ENCODE data around the gene RABGAP1L. TPM values are rescaled to one million over a fixed set of nuclear protein-coding genes. Genes with fewer than 3 reads are reported as not detected.
"Not testable (repeated sequence)": the region's sequence is repeated elsewhere in the genome, so short reads cannot be mapped to it uniquely, and the experiment has no call there.

Gene RABGAP1L
- total RNA-seq, 4 donors from 2014 or later, result 70.5 to 100 (median 92.6) TPM

- H3K4me1 ChIP-seq, result no peaks in the 10 kb centered on the region
- H3K4me3 ChIP-seq (replicated peaks in 1 of 3), result no peak overlapping the region
- no peaks in the 10 kb centered on the region for H3K9me3 ChIP-seq
- no peak for DNase-seq
- H3K36me3 ChIP-seq, result no peaks in the 10 kb centered on the region
- intact Hi-C loops (cut with DNase I), result no loop called here
- no peak overlapping the region for H3K27ac ChIP-seq
- TF ChIP-seq, protein P1, sequence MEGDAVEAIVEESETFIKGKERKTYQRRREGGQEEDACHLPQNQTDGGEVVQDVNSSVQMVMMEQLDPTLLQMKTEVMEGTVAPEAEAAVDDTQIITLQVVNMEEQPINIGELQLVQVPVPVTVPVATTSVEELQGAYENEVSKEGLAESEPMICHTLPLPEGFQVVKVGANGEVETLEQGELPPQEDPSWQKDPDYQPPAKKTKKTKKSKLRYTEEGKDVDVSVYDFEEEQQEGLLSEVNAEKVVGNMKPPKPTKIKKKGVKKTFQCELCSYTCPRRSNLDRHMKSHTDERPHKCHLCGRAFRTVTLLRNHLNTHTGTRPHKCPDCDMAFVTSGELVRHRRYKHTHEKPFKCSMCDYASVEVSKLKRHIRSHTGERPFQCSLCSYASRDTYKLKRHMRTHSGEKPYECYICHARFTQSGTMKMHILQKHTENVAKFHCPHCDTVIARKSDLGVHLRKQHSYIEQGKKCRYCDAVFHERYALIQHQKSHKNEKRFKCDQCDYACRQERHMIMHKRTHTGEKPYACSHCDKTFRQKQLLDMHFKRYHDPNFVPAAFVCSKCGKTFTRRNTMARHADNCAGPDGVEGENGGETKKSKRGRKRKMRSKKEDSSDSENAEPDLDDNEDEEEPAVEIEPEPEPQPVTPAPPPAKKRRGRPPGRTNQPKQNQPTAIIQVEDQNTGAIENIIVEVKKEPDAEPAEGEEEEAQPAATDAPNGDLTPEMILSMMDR (IDR thresholded peaks at IDR 0.05), result no peak
- TF ChIP-seq POLR2A (IDR thresholded peaks at IDR 0.05), result no peak
- no peaks in the 10 kb centered on the region for H3K27me3 ChIP-seq
Measured at GRCh38 chr1:174812016-174812415, 652.7 kb downstream of the RABGAP1L start.

- Histone ChIP-seq H3K27ac (no peak overlapping the region), H3K4me1 (no peaks in the 10 kb centered on the region), H3K27me3 (no peaks in the 10 kb centered on the region), H3K36me3 (no peaks in the 10 kb centered on the region), H3K4me3 (replicated peaks in 1 of 3) (no peak overlapping the region), H3K9me3 (no peaks in the 10 kb centered on the region)
- DNase-seq, result no peak
- intact Hi-C loops (cut with DNase I), result no loop called here
- TF ChIP-seq, protein P1 (IDR thresholded peaks at IDR 0.05), result no peak
- no peak for TF ChIP-seq POLR2A (IDR thresholded peaks at IDR 0.05)
Measured at GRCh38 chr1:174812656-174813055, 653.3 kb downstream of the RABGAP1L start.

GRCh38 chr1:174815036-174815435, 655.7 kb downstream of the RABGAP1L start:
- intact Hi-C loops (cut with DNase I), result no loop called here
- no peak overlapping the region for H3K27ac ChIP-seq
- DNase-seq, result no peak

GRCh38 chr1:174815474-174815908, 656.2 kb downstream of the RABGAP1L start:
- no peaks in the 10 kb centered on the region for H3K36me3 ChIP-seq
- no peak overlapping the region for H3K4me3 ChIP-seq (replicated peaks in 1 of 3)
- no peak for TF ChIP-seq POLR2A (IDR thresholded peaks at IDR 0.05)
- TF ChIP-seq, protein P1 (IDR thresholded peaks at IDR 0.05), result no peak
- H3K27me3 ChIP-seq, result no peaks in the 10 kb centered on the region
- H3K4me1 ChIP-seq, result no peaks in the 10 kb centered on the region
- no peaks in the 10 kb centered on the region for H3K9me3 ChIP-seq
- intact Hi-C loops (cut with DNase I), result no loop called here
- no peak overlapping the region for H3K27ac ChIP-seq
- DNase-seq, result no peak

More at GRCh38 chr1:174815036-174815435, 655.7 kb downstream of the RABGAP1L start:
- WGBS, 2 donors, result 86 to 94% methylated on average over 3 of the region's 3 CpGs
- Histone ChIP-seq H3K36me3 (no peaks in the 10 kb centered on the region), H3K27me3 (no peaks in the 10 kb centered on the region), H3K4me1 (no peaks in the 10 kb centered on the region), H3K4me3 (replicated peaks in 1 of 3) (no peak overlapping the region), H3K9me3 (no peaks in the 10 kb centered on the region)
- no peak for TF ChIP-seq POLR2A (IDR thresholded peaks at IDR 0.05)
- TF ChIP-seq, protein P1 (IDR thresholded peaks at IDR 0.05), result no peak

GRCh38 chr1:174816621-174817020, 657.3 kb downstream of the RABGAP1L start:
- DNase-seq; H3K36me3 ChIP-seq; intact Hi-C loops (cut with DNase I); H3K4me1 ChIP-seq; H3K9me3 ChIP-seq; H3K27ac ChIP-seq; H3K4me3 ChIP-seq (replicated peaks in 1 of 3); H3K27me3 ChIP-seq: not testable (repeated sequence)
- 98% methylated on average over 8 of the region's 8 CpGs for WGBS, 2 donors

DNA sequence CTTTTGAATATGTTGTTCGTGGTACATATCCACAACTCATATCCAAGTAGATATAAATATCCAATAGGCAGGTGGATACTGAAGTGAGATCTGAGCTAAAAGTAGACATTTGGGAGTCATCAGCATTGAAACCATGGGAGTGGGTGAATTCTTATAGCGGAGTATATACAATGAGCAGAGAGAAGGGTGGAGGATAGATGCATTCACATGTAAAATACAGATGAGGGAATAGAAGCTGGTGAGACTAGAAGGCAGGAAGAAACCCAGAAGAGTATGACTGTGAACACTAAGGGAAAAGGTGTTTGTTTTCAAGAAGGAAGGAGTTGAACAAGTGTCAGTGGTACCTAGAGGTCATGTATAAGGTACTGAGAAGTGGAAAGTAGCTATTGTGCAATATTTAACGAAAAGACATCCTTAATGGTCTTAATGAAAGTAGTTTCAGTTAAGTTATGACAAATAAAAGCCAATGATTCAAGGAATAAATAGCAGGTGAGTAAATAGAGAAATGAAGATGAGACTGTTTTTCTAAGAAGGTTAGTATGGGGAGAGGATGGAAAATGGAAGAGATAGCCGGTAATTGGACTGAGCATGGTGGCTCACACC, 658.8 kb downstream of the RABGAP1L start:
- Histone ChIP-seq H3K9me3 (no peaks in the 10 kb centered on the region), H3K27me3 (no peaks in the 10 kb centered on the region), H3K36me3 (no peaks in the 10 kb centered on the region), H3K27ac (no peak overlapping the region), H3K4me1 (no peaks in the 10 kb centered on the region), H3K4me3 (replicated peaks in 1 of 3) (no peak overlapping the region)
- intact Hi-C loops (cut with DNase I), result no loop called here
- WGBS, 2 donors, result 68 to 82% methylated on average over 4 of the region's 4 CpGs
- TF ChIP-seq, protein P1 (IDR thresholded peaks at IDR 0.05), result no peak
- no peak for TF ChIP-seq POLR2A (IDR thresholded peaks at IDR 0.05)
- no peak for DNase-seq

Measured in thyroid gland (tissue), 4 donors.